Cardiac fibroblast (primary cell): ENCODE results near the gene EPS8L2.

Experiments used
- DNase-seq, 2 donors: peaks; one replicate each; pipeline versions ENCODE4 v3.0.0 to v3.0.0-alpha.2; 2010; ENCODE audit warnings: low read depth in 2 of 2
- H3K4me3 ChIP-seq, 2 donors: replicated peaks in 1 of 2; 1 replicate in 1 of 2; 2 replicates in 1 of 2; pipeline ENCODE4 v1.5.1; 2011; ENCODE audit warnings: low read depth in 2 of 2, low read length in 2 of 2, mild to moderate bottlenecking in 2 of 2, moderate library complexity in 1 of 2
- CTCF ChIP-seq: IDR thresholded peaks from one replicate; pipeline ENCODE4 v1.5.1; 2011; ENCODE audit warnings: low read depth, mild to moderate bottlenecking, low read length, inconsistent platforms

The EPS8L2 gene

GRCh38 chr11:762421-763072 lies 56.5 kb downstream of the EPS8L2 start:
- DNase-seq, result peak; percentile 69 to 93
- TF ChIP-seq CTCF, result peak; percentile 14
- H3K4me3 ChIP-seq, result no peak overlapping the region

- no peak overlapping the region for H3K4me3 ChIP-seq
- no peak for TF ChIP-seq CTCF
- no peak for DNase-seq
These were observed 57.0 kb downstream of the EPS8L2 start for GRCh38 chr11:763073-763463.

- no peak for TF ChIP-seq CTCF
- no peak for DNase-seq
These were observed 57.7 kb downstream of the EPS8L2 start for GRCh38 chr11:763549-764321.

GRCh38 chr11:764322-765024 lies 58.4 kb downstream of the EPS8L2 start:
- no peak for DNase-seq
- no peak for TF ChIP-seq CTCF
- H3K4me3 ChIP-seq, result no peak overlapping the region

More at GRCh38 chr11:763549-764321, 57.7 kb downstream of the EPS8L2 start:
- no peak overlapping the region for H3K4me3 ChIP-seq

GRCh38 chr11:765025-765801 lies 59.2 kb downstream of the EPS8L2 start:
- peak; percentile 59 for DNase-seq
- no peak overlapping the region for H3K4me3 ChIP-seq
- TF ChIP-seq CTCF, result peak; percentile 62

GRCh38 chr11:765802-766091 lies 59.7 kb downstream of the EPS8L2 start:
- no peak for DNase-seq
- no peak overlapping the region for H3K4me3 ChIP-seq
- TF ChIP-seq CTCF, result no peak
